ENCODE data around the gene DNAJB4. TPM values are rescaled to one million over a fixed set of nuclear protein-coding genes. Genes with fewer than 3 reads are reported as not detected.
A peak's percentile ranks its signal among the peaks of the same experiment; 100 is the strongest.

The DNAJB4 gene
- total and polyA plus RNA-seq, 2 of the 8 experiments (the other 6 are each of a cell fraction or from before 2014, with no cell fraction given): 6.6 to 21.8 TPM

DNA sequence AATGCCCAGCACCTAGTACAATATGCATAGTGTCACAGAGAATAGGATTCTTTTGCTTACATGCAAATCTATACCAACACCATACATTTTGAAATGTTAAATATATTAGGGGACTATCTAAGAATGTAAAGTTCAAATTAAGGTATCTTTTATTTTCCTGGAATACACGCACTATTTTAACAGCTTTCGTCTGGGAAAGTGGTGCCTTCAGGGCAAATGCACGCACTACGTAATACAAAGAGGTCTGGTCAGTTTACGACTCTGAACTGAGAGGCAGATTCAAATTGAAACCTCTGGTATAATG is 26.8 kb upstream of the DNAJB4 start:
- Histone ChIP-seq H3K14ac (ENCODE audit: insufficient read length) (no peak overlapping the region), H3K4me2 (ENCODE audit: insufficient read depth in 1 of 2, low read depth in 2 of 2, low read length in 2 of 2) (peak overlapping the region; percentile 73 to 78), H3K9me3 (ENCODE audit: insufficient read depth in 2 of 2, low read depth in 1 of 2, low read length in 1 of 2) (no peaks in the 10 kb centered on the region), H3K18ac (ENCODE audit: extremely low read depth, low read length) (no peak overlapping the region), H3K23me2 (ENCODE audit: low read depth, low read length) (peaks cover 7% of the 10 kb centered on the region; the same call in 1 of the 2 replicates), H2BK20ac (ENCODE audit: low read length) (no peak overlapping the region), H3K23ac (ENCODE audit: insufficient read length) (no peak overlapping the region), H3K4ac (replicated peaks; ENCODE audit: insufficient read length, low read depth, low read length) (no peak overlapping the region), H3K27me3 (replicated peaks in 1 of 4; ENCODE audit: control insufficient read depth in 3 of 4, extremely low read depth in 1 of 4, insufficient read depth in 3 of 4, low read length in 3 of 4) (no peaks in the 10 kb centered on the region), H2BK15ac (ENCODE audit: low read length) (no peak overlapping the region), H3K79me1 (ENCODE audit: low read depth, low read length) (no peaks in the 10 kb centered on the region; the same call in 1 of the 2 replicates), H3K27ac (ENCODE audit: low read depth, low read length) (peak overlapping the region; percentile 98), H4K20me1 (replicated peaks in 1 of 2; ENCODE audit: control insufficient read depth in 1 of 2, insufficient read depth in 2 of 2, low read length in 2 of 2) (peaks cover 14 to 26% of the 10 kb centered on the region in 2 experiments), H2BK120ac (replicated peaks; ENCODE audit: low read depth, low read length) (no peak overlapping the region), H3K79me2 (ENCODE audit: control insufficient read depth in 1 of 2, insufficient read depth in 2 of 2, low read length in 2 of 2) (peaks cover 47 to 95% of the 10 kb centered on the region in 2 experiments), H3K4me1 (replicated peaks in 1 of 4; ENCODE audit: control insufficient read depth in 3 of 4, insufficient read depth in 4 of 4, low read length in 3 of 4) (peaks cover 0 to 15% (median 6%) of the 10 kb centered on the region in 4 experiments; a peak in 4 of 7 replicates), H3K9ac (replicated peaks in 1 of 4; ENCODE audit: extremely low read depth in 1 of 4, low read depth in 3 of 4, low read length in 3 of 4) (peak overlapping the region; percentile 100), H2AFZ (ENCODE audit: low read length) (no peak overlapping the region), H2BK5ac (ENCODE audit: low read depth, low read length) (peak overlapping the region; percentile 99; the same call in 1 of the 2 replicates), H3K4me3 (ENCODE audit: extremely low read depth in 1 of 4, insufficient read depth in 2 of 4, low read depth in 3 of 4, low read length in 4 of 4) (peak overlapping the region; percentile 95 to 100 (median 99)), H2BK12ac (ENCODE audit: low read depth, low read length) (no peak overlapping the region; the same call in 1 of the 2 replicates), H2AK5ac (ENCODE audit: low read depth, low read length) (no peak overlapping the region; the same call in 1 of the 2 replicates), H3K36me3 (ENCODE audit: control insufficient read depth in 2 of 4, insufficient read depth in 4 of 4, low read length in 3 of 4) (peaks cover 0 to 36% (median 0%) of the 10 kb centered on the region in 4 experiments; a peak in 2 of 8 replicates), H4K8ac (ENCODE audit: extremely low read depth, insufficient read depth, low read length) (no peak overlapping the region), H4K5ac (ENCODE audit: insufficient read length, low read depth, low read length) (no peak overlapping the region), H4K91ac (replicated peaks; ENCODE audit: insufficient read length, low read length) (no peak overlapping the region), H3K56ac (replicated peaks; ENCODE audit: insufficient read length, low read depth, low read length) (no peak overlapping the region)
- FAIRE-seq (no peak), DNase-seq (ENCODE audit: low read depth in 1 of 2, low spot score in 2 of 2) (no peak)
- WGBS, 2 experiments (ENCODE audit: extremely low coverage in 1 of 2, insufficient coverage in 1 of 2, insufficient read length in 1 of 2, insufficient replicate concordance in 2 of 2, low coverage in 1 of 2, low lambda C conversion rate in 2 of 2, missing lambda C conversion rate in 1 of 2): 0% methylated on average over 5 of the region's 5 CpGs; no CpG with 5 or more reads in 1 of the 2 experiments
- CTCF ChIA-PET (ENCODE audit: partially characterized antibody): interaction anchor here (0.8 to 3.5 kb wide), 5 partner anchors 9 to 136 kb away, joined by 3 to 20 read pairs (median 3); partner anchors contain the start of gene NEXN
- POLR2A ChIA-PET (ENCODE audit: partially characterized antibody): interaction anchor here (0.9 to 9.3 kb wide), 30 partner anchors 11 to 296 kb away, joined by 3 to 180 read pairs (median 5); partner anchors contain the start of genes DNAJB4, GIPC2, NEXN and ZZZ3
- TF ChIP-seq PHF8 (conservative IDR thresholded peaks at IDR 0.05; ENCODE audit: low read depth, low read length): no peak
- TF ChIP-seq BCL11A (IDR thresholded peaks at IDR 0.05; ENCODE audit: low read depth in 2 of 2, low read length in 2 of 2): no peak
- no peak for TF ChIP-seq RFX5 (IDR thresholded peaks at IDR 0.05; ENCODE audit: borderline replicate concordance, low read depth, low read length)
- TF ChIP-seq POLR2AphosphoS5 (IDR thresholded peaks at IDR 0.05; ENCODE audit: low read depth, low read length): no peak
- no peak for TF ChIP-seq CEBPB (IDR thresholded peaks at IDR 0.05; ENCODE audit: low read depth, low read length)
- no peak for TF ChIP-seq NANOG (IDR thresholded peaks at IDR 0.05; ENCODE audit: insufficient read depth, low read depth, low read length, poor library complexity, severe bottlenecking)
- no peak for TF ChIP-seq TAF1 (IDR thresholded peaks at IDR 0.05; ENCODE audit: low read depth, low read length)
- TF ChIP-seq GTF2F1 (IDR thresholded peaks at IDR 0.05; ENCODE audit: borderline replicate concordance, low read depth, low read length): no peak
- no peak for TF ChIP-seq YY1 (IDR thresholded peaks at IDR 0.05; ENCODE audit: low read depth, low read length)
- TF ChIP-seq, protein P1, sequence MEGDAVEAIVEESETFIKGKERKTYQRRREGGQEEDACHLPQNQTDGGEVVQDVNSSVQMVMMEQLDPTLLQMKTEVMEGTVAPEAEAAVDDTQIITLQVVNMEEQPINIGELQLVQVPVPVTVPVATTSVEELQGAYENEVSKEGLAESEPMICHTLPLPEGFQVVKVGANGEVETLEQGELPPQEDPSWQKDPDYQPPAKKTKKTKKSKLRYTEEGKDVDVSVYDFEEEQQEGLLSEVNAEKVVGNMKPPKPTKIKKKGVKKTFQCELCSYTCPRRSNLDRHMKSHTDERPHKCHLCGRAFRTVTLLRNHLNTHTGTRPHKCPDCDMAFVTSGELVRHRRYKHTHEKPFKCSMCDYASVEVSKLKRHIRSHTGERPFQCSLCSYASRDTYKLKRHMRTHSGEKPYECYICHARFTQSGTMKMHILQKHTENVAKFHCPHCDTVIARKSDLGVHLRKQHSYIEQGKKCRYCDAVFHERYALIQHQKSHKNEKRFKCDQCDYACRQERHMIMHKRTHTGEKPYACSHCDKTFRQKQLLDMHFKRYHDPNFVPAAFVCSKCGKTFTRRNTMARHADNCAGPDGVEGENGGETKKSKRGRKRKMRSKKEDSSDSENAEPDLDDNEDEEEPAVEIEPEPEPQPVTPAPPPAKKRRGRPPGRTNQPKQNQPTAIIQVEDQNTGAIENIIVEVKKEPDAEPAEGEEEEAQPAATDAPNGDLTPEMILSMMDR (IDR thresholded peaks at IDR 0.05; ENCODE audit: control extremely low read depth in 1 of 3, insufficient read depth in 1 of 3, low read depth in 1 of 3, low read length in 3 of 3): no peak
- TF ChIP-seq SIN3A (conservative IDR thresholded peaks at IDR 0.05 in 1 of 2, IDR thresholded peaks at IDR 0.05 in 1 of 2; ENCODE audit: low read depth in 1 of 2, low read length in 2 of 2): no peak
